Esophagus squamous epithelium (tissue), 5 donors: ENCODE measurements around the gene UBE2G2. TPM values are rescaled to one million over a fixed set of nuclear protein-coding genes. Genes with fewer than 3 reads are reported as not detected.

Experiments used
- DNase-seq: peaks from one replicate; lab custom pipeline; 2025; lab: John Stamatoyannopoulos, UW
- H3K27ac ChIP-seq, 4 donors: fragments of 200-600 bp; sonication (generic); one replicate each; pipeline ENCODE4 v1.5.1; 2016 to 2019; ENCODE audit warnings: mild to moderate bottlenecking in 1 of 4
- H3K27me3 ChIP-seq, 4 donors: fragments of 200-600 bp; sonication (generic); 1 replicate in 3 of 4; 2 replicates in 1 of 4; pipeline versions ENCODE4 v1.5.1 to v1.6.0; 2017 to 2021; ENCODE audit warnings: antibody characterized with exemption in 1 of 4
- H3K36me3 ChIP-seq, 3 donors: fragments of 200-600 bp; sonication (generic); one replicate each; pipeline ENCODE4 v1.5.1; 2016 to 2019
- H3K4me1 ChIP-seq, 3 donors: fragments of 200-600 bp; sonication (generic); one replicate each; pipeline ENCODE4 v1.5.1; 2017 to 2019
- H3K4me3 ChIP-seq, 4 donors: fragments of 200-600 bp; sonication (generic); 1 replicate in 3 of 4; 2 replicates in 1 of 4; pipeline ENCODE4 v1.5.1; 2016 to 2019; ENCODE audit warnings: mild to moderate bottlenecking in 2 of 4, moderate library complexity in 1 of 4
- H3K9me3 ChIP-seq, 3 donors: fragments of 200-600 bp; sonication (generic); one replicate each; pipeline ENCODE4 v1.5.1; 2016 to 2019
- CTCF ChIP-seq, 6 experiments: fragments of 450-650 bp in 4 of 6; fragments of 200-600 bp in 2 of 6; sonication (generic) in 2 of 6; IDR thresholded peaks; one replicate each; pipeline ENCODE4 v1.5.1; 2016 to 2019; ENCODE audit warnings: antibody characterized with exemption in 6 of 6, mild to moderate bottlenecking in 4 of 6, moderate library complexity in 4 of 6
- POLR2A ChIP-seq, 4 donors: fragments of 450-650 bp; IDR thresholded peaks; one replicate each; pipeline ENCODE4 v1.6.1; 2017; ENCODE audit warnings: antibody characterized with exemption in 4 of 4, mild to moderate bottlenecking in 4 of 4, moderate library complexity in 3 of 4
- WGBS, 2 donors: methylation state at CpG; one replicate each; pipeline ENCODE4 v1.1.5; 2018; 5-methylcytosine and 5-hydroxymethylcytosine counted together
- intact Hi-C: fragments of 100-400 bp; cut with DNase I; formaldehyde crosslinking; loops from one replicate; pipeline ENCODE4 v1.15.0; 2022
- total RNA-seq, 4 donors: library from RNA; depleted of rRNA; stranded (reverse); fragments of >200 nt; gene quantifications; one replicate each; pipeline ENCODE4 v1.1.0, GENCODE V29; 2016
- donor health status: DM: yes; HTN: yes; CAD: no.

Gene UBE2G2
- total RNA-seq, 4 donors from 2014 or later, result 27.9 to 70.0 (median 51.1) TPM

GRCh38 chr21:44758781-44759627, 42.6 kb downstream of the UBE2G2 start:
- H3K27me3 ChIP-seq, result peaks cover 0 to 72% (median 0%) of the 10 kb centered on the region in 4 donors
- no peak overlapping the region for H3K4me3 ChIP-seq
- 28 to 48% methylated on average over 4 to 7 of the region's 26 CpGs for WGBS, 2 donors
- DNase-seq, result no peak
- H3K27ac ChIP-seq, result no peak overlapping the region
- peaks cover 0 to 10% (median 0%) of the 10 kb centered on the region in 3 donors for H3K4me1 ChIP-seq
- no peaks in the 10 kb centered on the region for H3K9me3 ChIP-seq
- intact Hi-C loops, result no loop called here
- no peaks in the 10 kb centered on the region for H3K36me3 ChIP-seq
- TF ChIP-seq CTCF (IDR thresholded peaks at IDR 0.05), result no peak
- TF ChIP-seq POLR2A (IDR thresholded peaks at IDR 0.05), result no peak

DNA sequence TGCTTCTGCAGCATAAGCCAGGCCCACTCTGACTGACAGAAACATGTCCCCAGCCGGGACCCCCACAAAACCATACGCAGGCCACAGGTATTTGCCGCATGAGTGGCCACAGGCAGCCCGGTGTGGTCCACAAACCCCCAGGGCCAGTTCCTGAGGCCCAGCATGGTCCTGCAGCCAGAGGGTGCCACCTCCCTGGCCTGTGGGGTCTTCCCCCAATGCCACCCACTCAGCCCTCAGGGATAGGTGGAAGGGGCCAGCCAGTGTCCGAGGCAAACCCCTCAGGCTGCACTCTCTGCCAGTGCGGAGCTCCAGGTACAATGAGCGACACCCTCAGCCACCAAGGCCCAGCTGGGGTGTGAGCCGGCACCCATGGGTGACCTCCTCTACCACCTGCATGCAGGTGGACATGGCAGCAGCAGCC, 43.5 kb downstream of the UBE2G2 start:
- no CpG with 5 or more reads among the region's 8 CpGs for WGBS, 2 donors
- no peak overlapping the region for H3K27ac ChIP-seq
- no peaks in the 10 kb centered on the region for H3K9me3 ChIP-seq
- peaks cover 5 to 13% (median 7%) of the 10 kb centered on the region in 3 donors for H3K4me1 ChIP-seq
- intact Hi-C loops, result no loop called here
- no peak for DNase-seq
- H3K27me3 ChIP-seq, result peaks cover 0 to 73% (median 0%) of the 10 kb centered on the region in 4 donors
- no peaks in the 10 kb centered on the region for H3K36me3 ChIP-seq
- H3K4me3 ChIP-seq, result no peak overlapping the region
- TF ChIP-seq POLR2A (IDR thresholded peaks at IDR 0.05), result no peak
- TF ChIP-seq CTCF (IDR thresholded peaks at IDR 0.05), result no peak

DNA sequence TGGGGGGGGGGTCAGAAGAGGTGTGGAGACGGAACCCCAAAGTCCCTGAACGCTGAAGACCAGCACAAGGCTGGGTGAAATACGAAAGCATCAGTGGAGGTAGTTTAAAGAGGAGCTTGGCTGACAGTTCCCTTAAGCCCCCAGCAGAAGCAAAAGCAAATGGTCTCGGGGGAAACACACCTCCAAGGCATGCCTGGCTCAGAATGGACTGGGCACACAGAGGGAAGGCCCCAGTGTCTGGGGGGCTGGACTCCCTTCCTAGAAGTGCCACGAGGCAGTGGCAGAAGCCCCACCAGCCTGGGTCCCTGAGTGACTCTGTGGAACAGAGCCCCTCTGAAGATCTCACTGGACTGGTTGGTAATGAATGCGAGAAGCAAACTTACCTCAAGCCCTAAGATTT, 43.9 kb downstream of the UBE2G2 start:
- Histone ChIP-seq H3K27me3 (peaks cover 0 to 72% (median 0%) of the 10 kb centered on the region in 4 donors), H3K36me3 (no peaks in the 10 kb centered on the region), H3K27ac (no peak overlapping the region), H3K4me1 (peaks cover 8 to 15% (median 9%) of the 10 kb centered on the region in 3 donors), H3K4me3 (no peak overlapping the region), H3K9me3 (no peaks in the 10 kb centered on the region)
- DNase-seq, result no peak
- intact Hi-C loops, result no loop called here
- TF ChIP-seq CTCF (IDR thresholded peaks at IDR 0.05), result no peak
- no peak for TF ChIP-seq POLR2A (IDR thresholded peaks at IDR 0.05)
- WGBS, 2 donors, result 67 to 84% methylated on average over 5 to 6 of the region's 6 CpGs

GRCh38 chr21:44756423-44757185, 45.0 kb downstream of the UBE2G2 start:
- peaks cover 0 to 73% (median 0%) of the 10 kb centered on the region in 4 donors for H3K27me3 ChIP-seq
- TF ChIP-seq POLR2A (IDR thresholded peaks at IDR 0.05), result no peak
- no peak for TF ChIP-seq CTCF (IDR thresholded peaks at IDR 0.05)
- H3K4me3 ChIP-seq, result no peak overlapping the region
- H3K9me3 ChIP-seq, result no peaks in the 10 kb centered on the region
- H3K36me3 ChIP-seq, result no peaks in the 10 kb centered on the region
- no peak for DNase-seq
- peaks cover 8 to 20% (median 13%) of the 10 kb centered on the region in 3 donors for H3K4me1 ChIP-seq
- WGBS, 2 donors, result 80 to 90% methylated on average over 21 to 22 of the region's 23 CpGs
- no peak overlapping the region for H3K27ac ChIP-seq
- intact Hi-C loops, result no loop called here

- no peaks in the 10 kb centered on the region for H3K9me3 ChIP-seq
- H3K27me3 ChIP-seq, result peaks cover 0 to 81% (median 0%) of the 10 kb centered on the region in 4 donors
- no peak overlapping the region for H3K4me3 ChIP-seq
- no peak for DNase-seq
- H3K27ac ChIP-seq, result no peak overlapping the region
- no peaks in the 10 kb centered on the region for H3K36me3 ChIP-seq
- peaks cover 8 to 19% (median 13%) of the 10 kb centered on the region in 3 donors for H3K4me1 ChIP-seq
- 74 to 86% methylated on average over 5 of the region's 5 CpGs for WGBS, 2 donors
- intact Hi-C loops, result no loop called here
- no peak for TF ChIP-seq POLR2A (IDR thresholded peaks at IDR 0.05)
- TF ChIP-seq CTCF (IDR thresholded peaks at IDR 0.05), result no peak
These were observed 46.4 kb downstream of the UBE2G2 start for GRCh38 chr21:44755227-44755626.
